SU-DHL-6 (cell line): ENCODE data around the gene CACTIN.

ENCODE experiments used
- CTCF ChIP-seq: fragments of 200-600 bp; sonication (generic); IDR thresholded peaks from one replicate; pipeline ENCODE4 v1.5.1; 2017; ENCODE audit warnings: antibody characterized with exemption, mild to moderate bottlenecking, low read length, moderate library complexity; ENCODE audit not compliant: insufficient read depth, poor library complexity, severe bottlenecking
- EZH2phosphoT487 ChIP-seq: fragments of 200-600 bp; sonication (generic), shearing (Covaris generic); conservative IDR thresholded peaks from 2 replicates; pipeline ENCODE4 v1.6.1; 2018; ENCODE audit warnings: mild to moderate bottlenecking, antibody characterized with exemption, low read length, moderate library complexity, mixed read lengths

DNA sequence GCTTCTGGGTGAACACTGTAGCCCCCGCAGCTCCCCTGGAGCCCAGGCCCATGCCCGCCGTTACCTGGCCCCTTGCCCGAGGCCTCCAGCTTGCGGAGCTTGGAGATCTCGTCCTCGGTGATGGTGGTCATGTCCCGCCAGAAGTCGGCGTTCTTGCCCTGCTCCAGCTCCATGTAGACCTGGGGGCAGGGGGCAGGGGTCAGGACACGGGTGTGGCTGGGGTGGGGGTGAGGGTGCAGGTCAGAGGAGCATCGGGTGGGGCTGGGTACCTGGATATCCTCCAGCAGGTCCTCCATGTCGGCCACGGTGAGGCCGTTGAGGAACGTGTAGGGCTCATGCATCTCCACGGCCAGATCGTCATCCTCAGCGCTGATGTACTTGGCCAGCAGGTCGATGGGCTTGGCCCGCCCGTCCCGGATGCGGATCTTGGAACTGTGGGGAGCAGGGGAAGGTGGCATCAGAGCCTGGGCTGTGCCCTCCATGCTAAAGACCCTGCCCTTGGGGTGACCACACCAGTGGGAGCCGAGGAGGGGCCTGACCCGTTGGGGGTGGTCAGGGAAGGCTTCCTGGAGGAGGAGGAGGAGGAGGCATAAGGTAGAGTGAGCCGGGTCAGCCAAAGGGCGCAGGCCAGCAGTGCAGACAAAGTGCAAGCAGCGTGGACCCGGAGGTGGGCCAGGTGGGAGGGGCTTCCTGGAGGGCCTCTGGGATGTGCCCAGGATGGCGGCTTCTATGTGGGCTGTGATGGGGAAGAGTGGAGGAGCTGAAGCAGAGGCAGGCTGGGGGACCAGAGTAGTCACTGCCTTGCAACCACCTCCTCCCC, 7.6 kb downstream of the CACTIN start:
- TF ChIP-seq CTCF (no peak), EZH2phosphoT487 (no peak)
